H1 (cell line): ENCODE measurements around the gene E2F1.

Source experiments
- EGR1 ChIP-seq: IDR thresholded peaks from 2 replicates; pipeline ENCODE4 v1.6.1; 2011; ENCODE audit warnings: low read depth, low read length, borderline replicate concordance
- HDAC6 ChIP-seq: IDR thresholded peaks from one replicate; pipeline ENCODE4 v1.7.1; 2012; ENCODE audit warnings: low read depth, mild to moderate bottlenecking, inconsistent platforms, low read length, moderate library complexity

DNA sequence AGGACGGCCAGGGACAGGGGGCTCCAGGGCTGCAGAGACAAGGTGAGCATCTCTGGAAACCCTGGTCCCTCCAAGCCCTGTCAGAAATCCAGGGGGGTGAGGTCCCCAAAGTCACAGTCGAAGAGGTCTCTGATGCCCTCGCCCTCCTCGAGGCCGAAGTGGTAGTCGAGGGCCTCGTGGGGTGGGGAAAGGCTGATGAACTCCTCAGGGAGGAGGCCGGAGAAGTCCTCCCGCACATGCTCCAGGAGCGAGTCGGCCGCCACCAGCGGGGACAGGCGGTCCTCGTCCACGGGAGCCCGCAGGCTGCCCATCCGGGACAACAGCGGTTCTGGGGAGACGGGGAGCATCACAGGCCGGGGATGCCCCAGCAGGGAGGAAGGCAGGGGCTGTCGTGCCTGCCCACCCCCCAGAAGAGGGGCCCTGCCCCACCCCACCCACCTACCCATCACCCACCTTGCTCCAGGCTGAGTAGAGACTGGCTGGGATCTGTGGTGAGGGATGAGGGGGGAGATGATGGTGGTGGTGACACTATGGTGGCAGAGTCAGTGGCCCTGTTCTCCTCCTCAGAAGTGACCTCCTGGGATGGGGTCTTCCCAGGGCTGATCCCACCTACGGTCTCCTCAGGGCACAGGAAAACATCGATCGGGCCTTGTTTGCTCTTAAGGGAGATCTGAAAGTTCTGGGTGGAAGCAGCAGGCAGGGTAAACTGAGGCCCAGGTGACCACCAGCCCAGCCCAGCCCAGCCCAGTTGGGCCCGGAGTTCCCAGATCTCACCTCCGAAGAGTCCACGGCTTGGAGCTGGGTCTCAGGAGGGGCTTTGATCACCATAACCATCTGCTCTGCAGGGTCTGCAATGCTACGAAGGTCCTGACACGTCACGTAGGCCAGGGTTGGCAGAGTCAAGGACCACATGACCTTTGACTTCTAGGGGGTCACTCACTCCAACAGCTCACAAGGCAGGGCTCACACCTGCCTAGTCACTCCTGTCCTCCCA is 9.2 kb downstream of the E2F1 start:
- TF ChIP-seq HDAC6, result no peak
- no peak for TF ChIP-seq EGR1
